GM23338 (cell line): ENCODE results near the gene ANO4. TPM values are rescaled to one million over a fixed set of nuclear protein-coding genes. Genes with fewer than 3 reads are reported as not detected.

Experiments
- ATAC-seq: fragments of 200-7000 bp; cut with Tn5 transposase; 3 replicates; pipeline ENCODE4 v1.9.1; 2020
- DNase-seq: peaks from one replicate; pipeline ENCODE4 v3.0.0-alpha.2; 2015; ENCODE audit warnings: low spot score
- H2AFZ ChIP-seq: fragments of 200-600 bp; sonication (generic); 2 replicates; pipeline ENCODE4 v1.8.0; 2016; ENCODE audit warnings: antibody characterized with exemption, mild to moderate bottlenecking, moderate library complexity
- H3F3A ChIP-seq: fragments of 200-600 bp; sonication (generic); replicated peaks from 2 replicates; pipeline ENCODE4 v1.8.0; 2017; ENCODE audit warnings: antibody characterized with exemption, mixed run types, low read depth
- H3K27ac ChIP-seq: fragments of 200-600 bp; sonication (generic); 2 replicates; pipeline ENCODE4 v1.6.1; 2016; ENCODE audit warnings: low read depth
- H3K27me3 ChIP-seq: fragments of 200-600 bp; sonication (generic); 2 replicates; pipeline ENCODE4 v1.8.0; 2016; ENCODE audit warnings: mild to moderate bottlenecking, mixed run types, moderate library complexity; ENCODE audit not compliant: insufficient read depth
- H3K36me3 ChIP-seq: fragments of 200-600 bp; sonication (generic); 2 replicates; pipeline ENCODE4 v1.8.0; 2016; ENCODE audit warnings: mild to moderate bottlenecking; ENCODE audit not compliant: insufficient read depth
- H3K4me1 ChIP-seq: fragments of 200-600 bp; sonication (generic); 2 replicates; pipeline ENCODE4 v1.8.0; 2016; ENCODE audit warnings: mild to moderate bottlenecking, moderate library complexity; ENCODE audit not compliant: insufficient read depth
- H3K4me2 ChIP-seq: fragments of 200-600 bp; sonication (generic); 2 replicates; pipeline ENCODE4 v1.7.1; 2017; ENCODE audit warnings: mixed run types
- H3K4me3 ChIP-seq: fragments of 200-600 bp; sonication (generic); 2 replicates; pipeline ENCODE4 v1.6.1; 2016; ENCODE audit warnings: mixed run types
- H3K79me2 ChIP-seq: fragments of 200-600 bp; sonication (generic); replicated peaks from 2 replicates; pipeline ENCODE4 v1.8.0; 2017; ENCODE audit warnings: mild to moderate bottlenecking; ENCODE audit not compliant: insufficient read depth
- H3K9me2 ChIP-seq: fragments of 200-600 bp; sonication (generic); 2 replicates; pipeline ENCODE4 v1.8.0; 2017; ENCODE audit not compliant: insufficient read depth
- H4K20me1 ChIP-seq: fragments of 200-600 bp; sonication (generic); replicated peaks from 2 replicates; pipeline ENCODE4 v1.8.0; 2017; ENCODE audit warnings: mild to moderate bottlenecking; ENCODE audit not compliant: insufficient read depth
- H3K27ac Mint-ChIP-seq: 2 replicates; pipeline ENCODE4 v1.8.0; 2020; ENCODE audit warnings: inconsistent platforms, mild to moderate bottlenecking, moderate library complexity, mixed read lengths
- H3K27me3 Mint-ChIP-seq: 3 replicates; pipeline ENCODE4 v1.8.0; 2022; ENCODE audit warnings: low read depth, mild to moderate bottlenecking, moderate library complexity, mixed read lengths, inconsistent platforms; ENCODE audit not compliant: insufficient read depth, poor library complexity
- H3K36me3 Mint-ChIP-seq: 3 replicates; pipeline ENCODE4 v1.8.0; 2021; ENCODE audit warnings: low read depth, mild to moderate bottlenecking, inconsistent platforms, moderate library complexity, mixed read lengths
- H3K4me1 Mint-ChIP-seq: 3 replicates; pipeline ENCODE4 v1.8.0; 2020; ENCODE audit warnings: mild to moderate bottlenecking, inconsistent platforms, mixed read lengths
- H3K4me3 Mint-ChIP-seq: 3 replicates; pipeline ENCODE4 v1.8.0; 2021; ENCODE audit warnings: moderate library complexity, mild to moderate bottlenecking, inconsistent platforms, mixed read lengths
- H3K9me3 Mint-ChIP-seq: 3 replicates; pipeline ENCODE4 v1.8.0; 2020; ENCODE audit warnings: moderate library complexity, mild to moderate bottlenecking, inconsistent platforms, mixed read lengths
- EZH2phosphoT487 ChIP-seq: fragments of 200-600 bp; sonication (generic); IDR thresholded peaks from one replicate; pipeline ENCODE4 v1.8.1; 2018; ENCODE audit warnings: antibody characterized with exemption; ENCODE audit not compliant: unreplicated experiment
- JUNB ChIP-seq: IDR thresholded peaks from one replicate; pipeline ENCODE4 v1.6.1; 2016; ENCODE audit warnings: antibody characterized with exemption; ENCODE audit not compliant: unreplicated experiment
- NANOG ChIP-seq: IDR thresholded peaks from 2 replicates; pipeline ENCODE4 v1.6.1; 2016; ENCODE audit warnings: antibody characterized with exemption, borderline replicate concordance
- REST ChIP-seq: IDR thresholded peaks from one replicate; pipeline ENCODE4 v1.6.1; 2018; ENCODE audit warnings: antibody characterized with exemption; ENCODE audit not compliant: unreplicated experiment
- STAT1 ChIP-seq: IDR thresholded peaks from one replicate; pipeline ENCODE4 v1.6.1; 2016; ENCODE audit warnings: antibody characterized with exemption; ENCODE audit not compliant: unreplicated experiment
- ZNF462 ChIP-seq: fragments of 250-450 bp; sonication (Bioruptor Pico); IDR thresholded peaks from 2 replicates; pipeline ENCODE4 v1.5.0; 2020; ENCODE audit warnings: mild to moderate bottlenecking, moderate library complexity
- polyA plus RNA-seq: library from polyadenylated mRNA; unstranded; fragments of >200 nt; fragmentation: Nextera tagmentation; extraction: Ambion mirVana; gene quantifications from 2 replicates; pipeline ENCODE4 v1.2.1, GENCODE V29; 2016
- total RNA-seq: library from RNA; depleted of rRNA; stranded (reverse); fragments of >200 nt; shearing (Covaris generic); gene quantifications from 2 replicates; pipeline ENCODE4 v1.2.3, GENCODE V29; 2014

ANO4 gene
- total and polyA plus RNA-seq, 2 experiments from 2014 or later = 1.7 to 8.7 TPM

GRCh38 chr12:101078536-101079285, 284.1 kb downstream of the ANO4 start:
- no peaks in the 10 kb centered on the region for H4K20me1 ChIP-seq
- Mint-ChIP-seq H3K9me3 (peaks cover 3% of the 10 kb centered on the region; the same call in 1 of the 3 replicates), H3K4me3 (no peak overlapping the region), H3K36me3 (no peaks in the 10 kb centered on the region; the same call in 2 of the 3 replicates), H3K27ac (peak overlapping the region; percentile 3; the same call in 1 of the 2 replicates), H3K4me1 (peaks cover 20% of the 10 kb centered on the region), H3K27me3 (no peaks in the 10 kb centered on the region)
- H3K79me2 ChIP-seq = no peaks in the 10 kb centered on the region
- no peak overlapping the region for H3K4me2 ChIP-seq
- no peaks in the 10 kb centered on the region for H3K27me3 ChIP-seq
- H3F3A ChIP-seq = no peaks in the 10 kb centered on the region
- no peak overlapping the region for H2AFZ ChIP-seq
- no peak for ATAC-seq
- peaks cover 10% of the 10 kb centered on the region; the same call in 1 of the 2 replicates for H3K9me2 ChIP-seq
- no peaks in the 10 kb centered on the region for H3K36me3 ChIP-seq
- H3K27ac ChIP-seq = no peak overlapping the region
- no peak overlapping the region for H3K4me3 ChIP-seq
- no peak for TF ChIP-seq JUNB
- no peak for TF ChIP-seq EZH2phosphoT487
- TF ChIP-seq ZNF462 = no peak
- no peak for TF ChIP-seq REST
- TF ChIP-seq STAT1 = no peak
- no peak for TF ChIP-seq NANOG
- 0 out of 2 replicates have a peak, but pooled peaks cover 8% of the 10 kb centered on the region for H3K4me1 ChIP-seq
- no peak for DNase-seq
